K562 (cell line): ENCODE results near the gene SIRT4. TPM values are rescaled to one million over a fixed set of nuclear protein-coding genes. Genes with fewer than 3 reads are reported as not detected.
A peak's percentile ranks its signal among the peaks of the same experiment; 100 is the strongest.

Experiments used
- MGA ChIP-seq: fragments of 450-650 bp; IDR thresholded peaks from 2 replicates; pipeline ENCODE4 v1.6.1; 2016; ENCODE audit warnings: mild to moderate bottlenecking, moderate library complexity
- polyA plus RNA-seq, 8 experiments: library from polyadenylated mRNA; depleted of rRNA in 4 of 8; stranded (reverse) in 5 of 8; unstranded in 3 of 8; fragments of >200 nt; fragmentation: Nextera tagmentation in 2 of 8; fragmentation: Illumina TruSeq in 1 of 8; extraction: Ambion mirVana in 2 of 8; extraction: Trizol in 1 of 8; gene quantifications; 2 replicates each; pipeline versions ENCODE4 v1.2.1 to v1.2.3, GENCODE V29; 2011 to 2014; ENCODE audit warnings: inconsistent platforms in 1 of 8, missing spikeins in 1 of 8
- total RNA-seq, 7 experiments: library from RNA; depleted of rRNA in 6 of 7; stranded (reverse); fragments of >200 nt in 6 of 7; fragmentation: Illumina TruSeq in 2 of 7; extraction: Trizol in 2 of 7; gene quantifications; 2 replicates each; pipeline versions ENCODE4 v1.2.1 to v1.2.3, GENCODE V29; 2011 to 2021; ENCODE audit warnings: low replicate concordance in 1 of 7

SIRT4 gene
- total and polyA plus RNA-seq, 9 of the 15 experiments (the other 6 are each of a cell fraction or from before 2014, with no cell fraction given): 0.86 to 5.2 (median 2.4) TPM

- peak; percentile 29; the same call in 1 of the 2 replicates for TF ChIP-seq MGA
- TF ChIP-seq, all 486 proteins: peak for 2
Measured at GRCh38 chr12:120283318-120283717, 18.8 kb upstream of the SIRT4 start (continued).
